ENCODE measurements around the gene PHACTR3. TPM values are rescaled to one million over a fixed set of nuclear protein-coding genes. Genes with fewer than 3 reads are reported as not detected.

PHACTR3 gene
- total RNA-seq, 6 experiments from 2014 or later, result 0.12 to 0.35 (median 0.23) TPM; not detected in 2

- WGBS (ENCODE audit: insufficient coverage, low coverage, low lambda C conversion rate, missing lambda C conversion rate), result 62% methylated on average over 9 of the region's 9 CpGs
- H3K27ac ChIP-seq, result no peak overlapping the region
- H3K36me3 ChIP-seq, result no peaks in the 10 kb centered on the region
- peak in 1 of 4 donors; percentile 10 for ATAC-seq
- no peak for DNase-seq
- intact Hi-C loops (cut with DNase I), result no loop called here
- H3K27me3 ChIP-seq, result no peaks in the 10 kb centered on the region
- H3K9me3 ChIP-seq, result no peaks in the 10 kb centered on the region
- no peaks in the 10 kb centered on the region for H3K4me1 ChIP-seq
- TF ChIP-seq POLR2A (IDR thresholded peaks at IDR 0.05), result no peak
- no peak for TF ChIP-seq CTCF (IDR thresholded peaks at IDR 0.05)
- H3K4me3 ChIP-seq, result no peak overlapping the region
Observed at GRCh38 chr20:59684685-59685242, 80.4 kb downstream of the PHACTR3 start.

GRCh38 chr20:59686404-59687346, 82.3 kb downstream of the PHACTR3 start:
- DNase-seq, result no peak
- Histone ChIP-seq H3K4me1 (no peaks in the 10 kb centered on the region), H3K36me3 (no peaks in the 10 kb centered on the region), H3K9me3 (no peaks in the 10 kb centered on the region), H3K27me3 (no peaks in the 10 kb centered on the region), H3K27ac (no peak overlapping the region), H3K4me3 (no peak overlapping the region)
- TF ChIP-seq CTCF (IDR thresholded peaks at IDR 0.05), result no peak
- no peak for TF ChIP-seq POLR2A (IDR thresholded peaks at IDR 0.05)
- intact Hi-C loops (cut with DNase I), result no loop called here
- 85% methylated on average over 7 of the region's 7 CpGs for WGBS (ENCODE audit: insufficient coverage, low coverage, low lambda C conversion rate, missing lambda C conversion rate)
- ATAC-seq, result no peak

- H3K27ac ChIP-seq, result no peak overlapping the region
- no peak overlapping the region for H3K4me3 ChIP-seq
- TF ChIP-seq CTCF (IDR thresholded peaks at IDR 0.05) (no peak), POLR2A (IDR thresholded peaks at IDR 0.05) (no peak)
- no peaks in the 10 kb centered on the region for H3K9me3 ChIP-seq
- ATAC-seq (no peak), DNase-seq (no peak)
- no peaks in the 10 kb centered on the region for H3K36me3 ChIP-seq
- H3K27me3 ChIP-seq, result no peaks in the 10 kb centered on the region
- H3K4me1 ChIP-seq, result no peaks in the 10 kb centered on the region
- WGBS (ENCODE audit: insufficient coverage, low coverage, low lambda C conversion rate, missing lambda C conversion rate), result 39% methylated on average over 3 of the region's 3 CpGs
- intact Hi-C loops (cut with DNase I), result no loop called here
Observed at GRCh38 chr20:59688356-59688755, 84.0 kb downstream of the PHACTR3 start.

- no peaks in the 10 kb centered on the region for H3K27me3 ChIP-seq
- no peaks in the 10 kb centered on the region for H3K9me3 ChIP-seq
- WGBS (ENCODE audit: insufficient coverage, low coverage, low lambda C conversion rate, missing lambda C conversion rate), result 58% methylated on average over 6 of the region's 7 CpGs
- no peaks in the 10 kb centered on the region for H3K4me1 ChIP-seq
- no peak for DNase-seq
- intact Hi-C loops (cut with DNase I), result no loop called here
- H3K4me3 ChIP-seq, result no peak overlapping the region
- no peaks in the 10 kb centered on the region for H3K36me3 ChIP-seq
- ATAC-seq, result no peak
- TF ChIP-seq CTCF (IDR thresholded peaks at IDR 0.05) (no peak), POLR2A (IDR thresholded peaks at IDR 0.05) (no peak)
- H3K27ac ChIP-seq, result no peak overlapping the region
Observed at GRCh38 chr20:59688999-59689398, 84.7 kb downstream of the PHACTR3 start.

Measured in right lobe of liver (tissue), 6 donors.